Gastroesophageal sphincter (tissue), 3 donors: ENCODE results near the gene IAH1.

Experiments
- CTCF ChIP-seq, 4 experiments: fragments of 200-600 bp in 2 of 4; fragments of 450-650 bp in 2 of 4; sonication (generic) in 1 of 4; IDR thresholded peaks; one replicate each; pipeline ENCODE4 v1.5.1; 2017 to 2019; ENCODE audit warnings: antibody characterized with exemption in 4 of 4, mild to moderate bottlenecking in 2 of 4, moderate library complexity in 2 of 4
- EP300 ChIP-seq: sonication (generic); formaldehyde crosslinking; IDR thresholded peaks from one replicate; pipeline ENCODE4 v1.6.1; 2017; ENCODE audit warnings: antibody characterized with exemption, mild to moderate bottlenecking
- POLR2A ChIP-seq, 2 donors: fragments of 450-650 bp; IDR thresholded peaks; one replicate each; pipeline ENCODE4 v1.6.1; 2017; ENCODE audit warnings: antibody characterized with exemption in 2 of 2, mild to moderate bottlenecking in 2 of 2, moderate library complexity in 1 of 2
- POLR2AphosphoS5 ChIP-seq: sonication (generic); formaldehyde crosslinking; IDR thresholded peaks from one replicate; pipeline ENCODE4 v1.6.1; 2017; ENCODE audit warnings: antibody characterized with exemption

DNA sequence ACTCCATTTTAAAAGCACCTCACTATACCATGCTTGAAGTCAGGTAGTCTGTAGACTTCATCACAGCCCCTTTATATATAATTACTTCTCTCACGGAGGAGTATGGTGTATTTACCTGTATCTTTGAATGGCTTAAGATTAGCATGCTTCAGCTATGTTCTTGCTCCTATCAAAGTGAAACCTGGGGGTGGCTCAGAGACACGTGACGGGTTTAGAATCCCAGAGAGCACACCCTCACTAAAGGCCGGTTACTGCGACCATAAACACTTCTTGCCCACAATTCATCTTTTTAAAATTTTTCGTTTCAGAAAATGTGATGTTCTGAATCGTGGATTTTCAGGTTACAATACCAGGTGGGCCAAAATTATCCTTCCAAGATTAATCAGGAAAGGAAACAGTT is 3.6 kb downstream of the IAH1 start:
- TF ChIP-seq CTCF (IDR thresholded peaks at IDR 0.05) = no peak
- no peak for TF ChIP-seq POLR2AphosphoS5
- TF ChIP-seq POLR2A (IDR thresholded peaks at IDR 0.05) = no peak
- TF ChIP-seq EP300 = no peak
